ENCODE data around the gene NGEF. TPM values are rescaled to one million over a fixed set of nuclear protein-coding genes. Genes with fewer than 3 reads are reported as not detected.

Gene NGEF
- total RNA-seq, 2 donors from 2014 or later, result 0.81 to 3.6 TPM

GRCh38 chr2:232850039-232850438, 163.0 kb downstream of the NGEF start:
- Histone ChIP-seq H3K9me3 (no peaks in the 10 kb centered on the region), H3K27me3 (replicated peaks; ENCODE audit: insufficient read depth) (no peaks in the 10 kb centered on the region), H3K4me1 (ENCODE audit: control insufficient read depth in 1 of 2, low read depth in 2 of 2) (peaks cover 0 to 9% of the 10 kb centered on the region in 2 donors), H3K4me3 (no peak overlapping the region), H3K36me3 (peaks cover 59% of the 10 kb centered on the region), H3K27ac (no peak overlapping the region)
- TF ChIP-seq CTCF (IDR thresholded peaks at IDR 0.05), result no peak
- no peak for ATAC-seq (ENCODE audit: insufficient number of reproducible peaks, low FRiP score, low read depth)
- DNase-seq (ENCODE audit: low spot score), result no peak

DNA sequence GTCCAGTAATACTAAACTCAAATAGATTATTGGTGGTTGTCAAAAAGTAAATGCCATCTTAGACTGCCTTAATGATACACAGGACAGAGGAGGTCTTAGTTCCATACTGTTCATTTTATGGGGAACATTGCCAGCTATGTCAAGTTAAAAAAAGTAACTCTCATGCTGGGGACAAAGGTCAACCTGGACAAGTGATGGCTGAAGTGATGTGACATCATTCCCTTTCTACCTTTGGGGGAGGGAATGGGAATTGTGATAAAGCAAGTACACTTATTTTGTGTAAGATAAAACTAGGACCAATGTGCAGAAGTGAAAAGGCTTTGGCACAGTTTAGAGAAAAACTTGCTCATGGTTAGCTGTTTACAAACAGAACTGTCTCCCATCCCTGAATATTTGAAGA, 167.0 kb downstream of the NGEF start:
- H3K36me3 ChIP-seq, result peaks cover 70% of the 10 kb centered on the region

DNA sequence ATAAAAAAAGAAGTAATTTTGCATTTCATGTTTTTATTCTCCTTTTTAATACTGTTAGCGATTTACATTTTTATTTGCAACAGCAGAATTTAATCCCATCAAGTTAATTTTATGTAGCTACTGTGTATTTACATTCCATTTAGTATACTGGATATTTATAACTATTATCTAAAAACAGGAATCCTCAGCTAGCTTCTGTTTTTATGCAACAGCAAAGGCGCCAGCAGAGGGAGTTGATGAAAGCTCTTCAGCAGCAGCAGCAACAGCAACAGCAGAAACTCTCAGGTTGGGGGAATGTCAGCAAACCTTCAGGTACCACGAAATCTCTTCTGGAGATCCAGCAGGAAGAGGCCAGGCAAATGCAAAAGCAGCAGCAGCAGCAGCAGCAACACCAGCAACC, 169.2 kb downstream of the NGEF start:
- Histone ChIP-seq H3K4me1 (ENCODE audit: control insufficient read depth in 1 of 2, low read depth in 2 of 2) (peaks cover 0 to under 1% of the 10 kb centered on the region in 2 donors), H3K36me3 (peaks cover 51% of the 10 kb centered on the region), H3K9me3 (no peaks in the 10 kb centered on the region), H3K27ac (no peak overlapping the region), H3K27me3 (replicated peaks; ENCODE audit: insufficient read depth) (no peaks in the 10 kb centered on the region), H3K4me3 (no peak overlapping the region)
- DNase-seq (ENCODE audit: low spot score) (no peak), ATAC-seq (ENCODE audit: insufficient number of reproducible peaks, low FRiP score, low read depth) (no peak)
- TF ChIP-seq CTCF (IDR thresholded peaks at IDR 0.05), result no peak

More for the DNA sequence above, 167.0 kb downstream of the NGEF start:
- TF ChIP-seq CTCF (IDR thresholded peaks at IDR 0.05), result no peak
- H3K4me1 ChIP-seq (ENCODE audit: control insufficient read depth in 1 of 2, low read depth in 2 of 2), result no peaks in the 10 kb centered on the region
- ATAC-seq (ENCODE audit: insufficient number of reproducible peaks, low FRiP score, low read depth), result no peak
- no peaks in the 10 kb centered on the region for H3K9me3 ChIP-seq
- no peak overlapping the region for H3K27ac ChIP-seq
- no peak overlapping the region for H3K4me3 ChIP-seq
- H3K27me3 ChIP-seq (replicated peaks; ENCODE audit: insufficient read depth), result no peaks in the 10 kb centered on the region
- no peak for DNase-seq (ENCODE audit: low spot score)

GRCh38 chr2:232842689-232843088, 170.4 kb downstream of the NGEF start:
- Histone ChIP-seq H3K27ac (no peak overlapping the region), H3K36me3 (peaks cover 41% of the 10 kb centered on the region), H3K27me3 (replicated peaks; ENCODE audit: insufficient read depth) (no peaks in the 10 kb centered on the region), H3K4me1 (ENCODE audit: control insufficient read depth in 1 of 2, low read depth in 2 of 2) (peaks cover 0 to 7% of the 10 kb centered on the region in 2 donors), H3K4me3 (no peak overlapping the region), H3K9me3 (no peaks in the 10 kb centered on the region)
- DNase-seq (ENCODE audit: low spot score), result no peak
- no peak for TF ChIP-seq CTCF (IDR thresholded peaks at IDR 0.05)
- ATAC-seq (ENCODE audit: insufficient number of reproducible peaks, low FRiP score, low read depth), result no peak

DNA sequence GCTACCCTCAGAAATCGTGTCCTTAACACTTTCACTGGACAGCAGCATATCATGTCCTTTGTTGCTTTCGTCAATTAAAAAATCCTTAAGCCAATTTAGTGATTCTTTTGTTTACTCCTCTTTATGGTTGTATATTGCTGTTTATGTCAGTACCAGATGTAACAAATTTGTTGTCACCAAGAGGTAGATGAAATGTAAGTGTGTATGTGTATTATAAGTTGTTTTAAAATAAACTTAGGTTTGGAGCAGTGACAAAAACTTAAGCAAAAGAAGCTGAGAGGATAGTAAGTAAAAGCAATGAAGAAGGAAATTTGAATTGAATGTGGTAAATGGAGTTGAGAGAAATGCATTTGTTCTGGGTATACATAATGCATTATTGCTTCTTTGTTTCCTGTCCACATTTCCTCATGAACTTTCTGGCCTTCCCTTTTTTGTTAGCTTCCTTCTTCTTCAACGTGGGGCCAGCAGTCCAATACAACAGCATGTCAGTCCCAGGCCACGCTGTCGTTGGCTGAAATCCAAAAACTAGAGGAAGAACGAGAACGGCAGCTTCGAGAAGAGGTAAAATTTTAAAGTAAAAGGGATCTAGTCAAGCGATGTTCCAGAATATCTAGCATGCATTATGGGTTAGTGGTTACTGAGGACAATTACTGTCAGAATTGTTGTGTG, 173.5 kb downstream of the NGEF start:
- Histone ChIP-seq H3K27me3 (replicated peaks; ENCODE audit: insufficient read depth) (no peaks in the 10 kb centered on the region), H3K4me3 (no peak overlapping the region), H3K36me3 (peaks cover 28% of the 10 kb centered on the region), H3K27ac (no peak overlapping the region), H3K9me3 (no peaks in the 10 kb centered on the region), H3K4me1 (ENCODE audit: control insufficient read depth in 1 of 2, low read depth in 2 of 2) (peaks cover 0 to 7% of the 10 kb centered on the region in 2 donors)
- TF ChIP-seq CTCF (IDR thresholded peaks at IDR 0.05), result no peak
- ATAC-seq (ENCODE audit: insufficient number of reproducible peaks, low FRiP score, low read depth) (no peak), DNase-seq (ENCODE audit: low spot score) (peak; percentile 15)

All from thoracic aorta (tissue), 2 donors.